GM23338 (cell line): ENCODE measurements around the gene CDH4.

Experiments
- CREB1 ChIP-seq: fragments of 250-450 bp; sonication (Bioruptor Pico); IDR thresholded peaks from 2 replicates; pipeline ENCODE4 v1.5.0; 2020; ENCODE audit warnings: low read depth, mild to moderate bottlenecking, moderate library complexity
- EZH2 ChIP-seq: fragments of 200-600 bp; sonication (generic); IDR thresholded peaks from one replicate; pipeline ENCODE4 v1.8.0; 2017; ENCODE audit warnings: antibody characterized with exemption, mild to moderate bottlenecking, low read depth; ENCODE audit not compliant: unreplicated experiment
- EZH2phosphoT487 ChIP-seq: fragments of 200-600 bp; sonication (generic); IDR thresholded peaks from one replicate; pipeline ENCODE4 v1.8.1; 2018; ENCODE audit warnings: antibody characterized with exemption; ENCODE audit not compliant: unreplicated experiment
- JUNB ChIP-seq: IDR thresholded peaks from one replicate; pipeline ENCODE4 v1.6.1; 2016; ENCODE audit warnings: antibody characterized with exemption; ENCODE audit not compliant: unreplicated experiment
- NANOG ChIP-seq: IDR thresholded peaks from 2 replicates; pipeline ENCODE4 v1.6.1; 2016; ENCODE audit warnings: antibody characterized with exemption, borderline replicate concordance
- POLR2AphosphoS5 ChIP-seq: IDR thresholded peaks from 2 replicates; pipeline ENCODE4 v1.6.1; 2016; ENCODE audit warnings: antibody characterized with exemption, low read depth
- ZNF331 ChIP-seq: fragments of 250-450 bp; sonication (Bioruptor Pico); IDR thresholded peaks from 2 replicates; pipeline ENCODE4 v1.5.0; 2020; ENCODE audit warnings: low read depth, mild to moderate bottlenecking, moderate library complexity
- TF ChIP-seq, protein P1 (sequence below), 2 experiments: fragments of 200-600 bp in 1 of 2; sonication (generic) in 1 of 2; conservative IDR thresholded peaks; 2 replicates each; pipeline versions ENCODE4 v1.5.1 to v1.6.1; 2016 to 2017; ENCODE audit warnings: antibody characterized with exemption in 2 of 2, low read depth in 2 of 2, mild to moderate bottlenecking in 2 of 2, moderate library complexity in 1 of 2
- TF ChIP-seq, protein P2 (sequence below): IDR thresholded peaks from one replicate; pipeline ENCODE4 v1.6.1; 2018; ENCODE audit warnings: antibody characterized with exemption; ENCODE audit not compliant: unreplicated experiment
- TF ChIP-seq, protein P3 (sequence below): IDR thresholded peaks from 2 replicates; pipeline ENCODE4 v1.6.1; 2016; ENCODE audit warnings: antibody characterized with exemption
- TF ChIP-seq, protein P4 (sequence below): fragments of 250-450 bp; sonication (Bioruptor Pico); IDR thresholded peaks from 2 replicates; pipeline ENCODE4 v1.5.0; 2020; ENCODE audit warnings: mild to moderate bottlenecking, moderate library complexity

DNA sequence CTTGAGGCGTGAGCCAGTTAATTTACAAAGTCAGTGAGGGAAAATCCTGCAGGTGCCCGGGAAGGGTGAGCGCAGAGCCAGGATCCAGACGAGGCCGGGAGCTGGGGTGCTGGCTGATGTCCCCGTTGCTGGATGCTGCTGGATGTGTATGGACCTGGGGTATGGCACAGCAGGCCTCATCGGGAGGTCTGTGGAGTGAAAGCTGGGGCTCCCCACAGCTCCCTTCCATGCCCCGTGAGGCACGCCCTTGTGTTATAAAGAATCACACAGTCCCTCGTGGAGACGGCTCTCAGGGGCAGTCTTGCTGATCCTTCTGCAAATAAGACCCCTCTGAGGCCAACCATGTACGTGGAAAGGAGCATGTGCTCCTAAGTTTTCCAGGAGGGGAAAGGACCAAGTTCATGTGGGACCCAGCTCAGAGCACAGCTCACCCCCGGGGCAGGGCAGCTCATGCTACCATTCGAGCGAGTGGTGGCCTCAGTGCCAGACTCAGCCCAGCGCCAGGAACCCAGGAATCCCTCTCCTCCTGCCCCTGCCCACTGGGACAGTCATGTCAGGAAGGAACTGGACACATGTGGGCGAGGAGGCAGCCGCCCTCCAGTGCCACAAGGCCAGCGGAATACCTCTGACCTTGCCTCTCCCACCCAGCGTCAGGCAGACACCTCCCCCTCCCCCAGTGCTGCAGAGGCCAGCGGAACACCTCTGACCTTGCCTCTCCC, 97.5 kb downstream of the CDH4 start:
- TF ChIP-seq, protein P1, sequence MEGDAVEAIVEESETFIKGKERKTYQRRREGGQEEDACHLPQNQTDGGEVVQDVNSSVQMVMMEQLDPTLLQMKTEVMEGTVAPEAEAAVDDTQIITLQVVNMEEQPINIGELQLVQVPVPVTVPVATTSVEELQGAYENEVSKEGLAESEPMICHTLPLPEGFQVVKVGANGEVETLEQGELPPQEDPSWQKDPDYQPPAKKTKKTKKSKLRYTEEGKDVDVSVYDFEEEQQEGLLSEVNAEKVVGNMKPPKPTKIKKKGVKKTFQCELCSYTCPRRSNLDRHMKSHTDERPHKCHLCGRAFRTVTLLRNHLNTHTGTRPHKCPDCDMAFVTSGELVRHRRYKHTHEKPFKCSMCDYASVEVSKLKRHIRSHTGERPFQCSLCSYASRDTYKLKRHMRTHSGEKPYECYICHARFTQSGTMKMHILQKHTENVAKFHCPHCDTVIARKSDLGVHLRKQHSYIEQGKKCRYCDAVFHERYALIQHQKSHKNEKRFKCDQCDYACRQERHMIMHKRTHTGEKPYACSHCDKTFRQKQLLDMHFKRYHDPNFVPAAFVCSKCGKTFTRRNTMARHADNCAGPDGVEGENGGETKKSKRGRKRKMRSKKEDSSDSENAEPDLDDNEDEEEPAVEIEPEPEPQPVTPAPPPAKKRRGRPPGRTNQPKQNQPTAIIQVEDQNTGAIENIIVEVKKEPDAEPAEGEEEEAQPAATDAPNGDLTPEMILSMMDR (conservative IDR thresholded peaks at IDR 0.05; ENCODE audit: low read depth in 2 of 2), result no peak
- TF ChIP-seq EZH2, result no peak
- no peak for TF ChIP-seq POLR2AphosphoS5
- TF ChIP-seq EZH2phosphoT487, result no peak
- TF ChIP-seq, protein P2, sequence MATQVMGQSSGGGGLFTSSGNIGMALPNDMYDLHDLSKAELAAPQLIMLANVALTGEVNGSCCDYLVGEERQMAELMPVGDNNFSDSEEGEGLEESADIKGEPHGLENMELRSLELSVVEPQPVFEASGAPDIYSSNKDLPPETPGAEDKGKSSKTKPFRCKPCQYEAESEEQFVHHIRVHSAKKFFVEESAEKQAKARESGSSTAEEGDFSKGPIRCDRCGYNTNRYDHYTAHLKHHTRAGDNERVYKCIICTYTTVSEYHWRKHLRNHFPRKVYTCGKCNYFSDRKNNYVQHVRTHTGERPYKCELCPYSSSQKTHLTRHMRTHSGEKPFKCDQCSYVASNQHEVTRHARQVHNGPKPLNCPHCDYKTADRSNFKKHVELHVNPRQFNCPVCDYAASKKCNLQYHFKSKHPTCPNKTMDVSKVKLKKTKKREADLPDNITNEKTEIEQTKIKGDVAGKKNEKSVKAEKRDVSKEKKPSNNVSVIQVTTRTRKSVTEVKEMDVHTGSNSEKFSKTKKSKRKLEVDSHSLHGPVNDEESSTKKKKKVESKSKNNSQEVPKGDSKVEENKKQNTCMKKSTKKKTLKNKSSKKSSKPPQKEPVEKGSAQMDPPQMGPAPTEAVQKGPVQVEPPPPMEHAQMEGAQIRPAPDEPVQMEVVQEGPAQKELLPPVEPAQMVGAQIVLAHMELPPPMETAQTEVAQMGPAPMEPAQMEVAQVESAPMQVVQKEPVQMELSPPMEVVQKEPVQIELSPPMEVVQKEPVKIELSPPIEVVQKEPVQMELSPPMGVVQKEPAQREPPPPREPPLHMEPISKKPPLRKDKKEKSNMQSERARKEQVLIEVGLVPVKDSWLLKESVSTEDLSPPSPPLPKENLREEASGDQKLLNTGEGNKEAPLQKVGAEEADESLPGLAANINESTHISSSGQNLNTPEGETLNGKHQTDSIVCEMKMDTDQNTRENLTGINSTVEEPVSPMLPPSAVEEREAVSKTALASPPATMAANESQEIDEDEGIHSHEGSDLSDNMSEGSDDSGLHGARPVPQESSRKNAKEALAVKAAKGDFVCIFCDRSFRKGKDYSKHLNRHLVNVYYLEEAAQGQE, result no peak
- no peak for TF ChIP-seq CREB1 (CRISPR knock-in tag)
- TF ChIP-seq JUNB, result no peak
- TF ChIP-seq, protein P3, sequence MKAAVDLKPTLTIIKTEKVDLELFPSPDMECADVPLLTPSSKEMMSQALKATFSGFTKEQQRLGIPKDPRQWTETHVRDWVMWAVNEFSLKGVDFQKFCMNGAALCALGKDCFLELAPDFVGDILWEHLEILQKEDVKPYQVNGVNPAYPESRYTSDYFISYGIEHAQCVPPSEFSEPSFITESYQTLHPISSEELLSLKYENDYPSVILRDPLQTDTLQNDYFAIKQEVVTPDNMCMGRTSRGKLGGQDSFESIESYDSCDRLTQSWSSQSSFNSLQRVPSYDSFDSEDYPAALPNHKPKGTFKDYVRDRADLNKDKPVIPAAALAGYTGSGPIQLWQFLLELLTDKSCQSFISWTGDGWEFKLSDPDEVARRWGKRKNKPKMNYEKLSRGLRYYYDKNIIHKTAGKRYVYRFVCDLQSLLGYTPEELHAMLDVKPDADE, result no peak
- TF ChIP-seq, protein P4, sequence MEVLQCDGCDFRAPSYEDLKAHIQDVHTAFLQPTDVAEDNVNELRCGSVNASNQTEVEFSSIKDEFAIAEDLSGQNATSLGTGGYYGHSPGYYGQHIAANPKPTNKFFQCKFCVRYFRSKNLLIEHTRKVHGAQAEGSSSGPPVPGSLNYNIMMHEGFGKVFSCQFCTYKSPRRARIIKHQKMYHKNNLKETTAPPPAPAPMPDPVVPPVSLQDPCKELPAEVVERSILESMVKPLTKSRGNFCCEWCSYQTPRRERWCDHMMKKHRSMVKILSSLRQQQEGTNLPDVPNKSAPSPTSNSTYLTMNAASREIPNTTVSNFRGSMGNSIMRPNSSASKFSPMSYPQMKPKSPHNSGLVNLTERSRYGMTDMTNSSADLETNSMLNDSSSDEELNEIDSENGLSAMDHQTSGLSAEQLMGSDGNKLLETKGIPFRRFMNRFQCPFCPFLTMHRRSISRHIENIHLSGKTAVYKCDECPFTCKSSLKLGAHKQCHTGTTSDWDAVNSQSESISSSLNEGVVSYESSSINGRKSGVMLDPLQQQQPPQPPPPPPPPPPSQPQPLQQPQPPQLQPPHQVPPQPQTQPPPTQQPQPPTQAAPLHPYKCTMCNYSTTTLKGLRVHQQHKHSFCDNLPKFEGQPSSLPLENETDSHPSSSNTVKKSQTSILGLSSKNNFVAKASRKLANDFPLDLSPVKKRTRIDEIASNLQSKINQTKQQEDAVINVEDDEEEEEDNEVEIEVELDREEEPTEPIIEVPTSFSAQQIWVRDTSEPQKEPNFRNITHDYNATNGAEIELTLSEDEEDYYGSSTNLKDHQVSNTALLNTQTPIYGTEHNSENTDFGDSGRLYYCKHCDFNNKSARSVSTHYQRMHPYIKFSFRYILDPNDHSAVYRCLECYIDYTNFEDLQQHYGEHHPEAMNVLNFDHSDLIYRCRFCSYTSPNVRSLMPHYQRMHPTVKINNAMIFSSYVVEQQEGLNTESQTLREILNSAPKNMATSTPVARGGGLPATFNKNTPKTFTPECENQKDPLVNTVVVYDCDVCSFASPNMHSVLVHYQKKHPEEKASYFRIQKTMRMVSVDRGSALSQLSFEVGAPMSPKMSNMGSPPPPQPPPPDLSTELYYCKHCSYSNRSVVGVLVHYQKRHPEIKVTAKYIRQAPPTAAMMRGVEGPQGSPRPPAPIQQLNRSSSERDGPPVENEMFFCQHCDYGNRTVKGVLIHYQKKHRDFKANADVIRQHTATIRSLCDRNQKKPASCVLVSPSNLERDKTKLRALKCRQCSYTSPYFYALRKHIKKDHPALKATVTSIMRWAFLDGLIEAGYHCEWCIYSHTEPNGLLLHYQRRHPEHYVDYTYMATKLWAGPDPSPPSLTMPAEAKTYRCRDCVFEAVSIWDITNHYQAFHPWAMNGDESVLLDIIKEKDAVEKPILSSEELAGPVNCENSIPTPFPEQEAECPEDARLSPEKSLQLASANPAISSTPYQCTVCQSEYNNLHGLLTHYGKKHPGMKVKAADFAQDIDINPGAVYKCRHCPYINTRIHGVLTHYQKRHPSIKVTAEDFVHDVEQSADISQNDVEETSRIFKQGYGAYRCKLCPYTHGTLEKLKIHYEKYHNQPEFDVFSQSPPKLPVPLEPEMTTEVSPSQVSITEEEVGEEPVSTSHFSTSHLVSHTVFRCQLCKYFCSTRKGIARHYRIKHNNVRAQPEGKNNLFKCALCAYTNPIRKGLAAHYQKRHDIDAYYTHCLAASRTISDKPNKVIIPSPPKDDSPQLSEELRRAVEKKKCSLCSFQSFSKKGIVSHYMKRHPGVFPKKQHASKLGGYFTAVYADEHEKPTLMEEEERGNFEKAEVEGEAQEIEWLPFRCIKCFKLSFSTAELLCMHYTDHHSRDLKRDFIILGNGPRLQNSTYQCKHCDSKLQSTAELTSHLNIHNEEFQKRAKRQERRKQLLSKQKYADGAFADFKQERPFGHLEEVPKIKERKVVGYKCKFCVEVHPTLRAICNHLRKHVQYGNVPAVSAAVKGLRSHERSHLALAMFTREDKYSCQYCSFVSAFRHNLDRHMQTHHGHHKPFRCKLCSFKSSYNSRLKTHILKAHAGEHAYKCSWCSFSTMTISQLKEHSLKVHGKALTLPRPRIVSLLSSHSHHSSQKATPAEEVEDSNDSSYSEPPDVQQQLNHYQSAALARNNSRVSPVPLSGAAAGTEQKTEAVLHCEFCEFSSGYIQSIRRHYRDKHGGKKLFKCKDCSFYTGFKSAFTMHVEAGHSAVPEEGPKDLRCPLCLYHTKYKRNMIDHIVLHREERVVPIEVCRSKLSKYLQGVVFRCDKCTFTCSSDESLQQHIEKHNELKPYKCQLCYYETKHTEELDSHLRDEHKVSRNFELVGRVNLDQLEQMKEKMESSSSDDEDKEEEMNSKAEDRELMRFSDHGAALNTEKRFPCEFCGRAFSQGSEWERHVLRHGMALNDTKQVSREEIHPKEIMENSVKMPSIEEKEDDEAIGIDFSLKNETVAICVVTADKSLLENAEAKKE, result no peak
- TF ChIP-seq NANOG, result no peak
- TF ChIP-seq ZNF331 (CRISPR knock-in tag), result no peak
